Myometrial cell (primary cell): ENCODE measurements around the gene COPG1. TPM values are rescaled to one million over a fixed set of nuclear protein-coding genes. Genes with fewer than 3 reads are reported as not detected.

Source experiments
- total RNA-seq: library from RNA; depleted of rRNA; stranded (reverse); fragments of >200 nt; gene quantifications from 2 replicates; pipeline ENCODE4 v1.2.3, GENCODE V29; 2015

Gene COPG1, protein sequence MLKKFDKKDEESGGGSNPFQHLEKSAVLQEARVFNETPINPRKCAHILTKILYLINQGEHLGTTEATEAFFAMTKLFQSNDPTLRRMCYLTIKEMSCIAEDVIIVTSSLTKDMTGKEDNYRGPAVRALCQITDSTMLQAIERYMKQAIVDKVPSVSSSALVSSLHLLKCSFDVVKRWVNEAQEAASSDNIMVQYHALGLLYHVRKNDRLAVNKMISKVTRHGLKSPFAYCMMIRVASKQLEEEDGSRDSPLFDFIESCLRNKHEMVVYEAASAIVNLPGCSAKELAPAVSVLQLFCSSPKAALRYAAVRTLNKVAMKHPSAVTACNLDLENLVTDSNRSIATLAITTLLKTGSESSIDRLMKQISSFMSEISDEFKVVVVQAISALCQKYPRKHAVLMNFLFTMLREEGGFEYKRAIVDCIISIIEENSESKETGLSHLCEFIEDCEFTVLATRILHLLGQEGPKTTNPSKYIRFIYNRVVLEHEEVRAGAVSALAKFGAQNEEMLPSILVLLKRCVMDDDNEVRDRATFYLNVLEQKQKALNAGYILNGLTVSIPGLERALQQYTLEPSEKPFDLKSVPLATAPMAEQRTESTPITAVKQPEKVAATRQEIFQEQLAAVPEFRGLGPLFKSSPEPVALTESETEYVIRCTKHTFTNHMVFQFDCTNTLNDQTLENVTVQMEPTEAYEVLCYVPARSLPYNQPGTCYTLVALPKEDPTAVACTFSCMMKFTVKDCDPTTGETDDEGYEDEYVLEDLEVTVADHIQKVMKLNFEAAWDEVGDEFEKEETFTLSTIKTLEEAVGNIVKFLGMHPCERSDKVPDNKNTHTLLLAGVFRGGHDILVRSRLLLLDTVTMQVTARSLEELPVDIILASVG
- total RNA-seq, result 329 and 344 TPM in 2 replicates

DNA sequence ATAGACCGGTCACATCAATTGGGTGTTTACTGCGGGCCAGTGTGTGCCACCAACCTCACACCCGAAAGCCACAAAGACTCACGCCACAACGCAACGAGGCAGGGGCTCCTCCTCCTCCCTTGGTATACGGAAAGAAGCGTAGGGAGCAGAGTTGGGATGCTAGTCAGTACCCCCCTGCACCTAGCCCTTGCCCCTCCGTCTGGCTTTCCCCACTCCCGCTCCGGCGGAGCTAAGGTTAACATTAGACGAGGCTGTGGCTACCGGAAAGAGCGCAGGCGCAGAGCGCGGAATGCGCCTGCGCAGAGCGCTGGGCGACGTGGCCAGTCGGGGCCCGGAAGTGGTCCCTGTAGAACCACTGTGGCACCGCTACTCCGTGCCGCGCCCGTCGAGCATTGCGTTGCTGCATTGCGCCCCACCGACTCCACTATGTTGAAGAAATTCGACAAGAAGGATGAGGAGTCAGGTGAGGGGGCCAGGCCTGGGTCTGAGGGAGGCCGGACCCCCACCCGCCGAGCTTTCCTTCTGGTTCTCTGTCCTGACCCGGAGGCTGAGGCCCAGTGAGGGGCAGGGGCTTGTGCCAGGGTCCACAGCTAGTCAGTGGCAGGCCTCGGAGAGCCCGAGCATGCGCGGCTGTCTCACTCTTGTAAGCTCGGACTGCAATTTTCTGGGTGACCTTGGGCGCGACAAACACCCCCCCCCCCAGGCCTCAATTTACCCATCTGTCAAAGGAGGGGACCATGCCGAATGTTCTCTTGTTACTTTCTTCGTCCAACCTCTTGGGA is at the start of gene COPG1:
COPG1 (plus strand) TSS at position 323 of the 782 bp plus-strand sequence; CDS start at position 427, 104 bp downstream.

GRCh38 chr3:129278439-129278965 is 29.1 kb downstream of the COPG1 start, which contains the start of gene HMCES:
HMCES (plus strand) TSS chr3:129278870; CDS start chr3:129279733, 863 bp downstream.

Other genes starting within 250 kb of the COPG1 start
- not detected in 2 replicates for gene EFCC1, start 248.3 kb upstream of the COPG1 start, total RNA-seq
- not detected in 2 replicates for gene GP9, start 188.8 kb upstream of the COPG1 start, total RNA-seq
- gene RAB43, start 127.8 kb upstream of the COPG1 start, total RNA-seq, result 16.4 and 19.3 TPM in 2 replicates
- gene ISY1, start 88.5 kb upstream of the COPG1 start, total RNA-seq, result 32.0 and 50.9 TPM in 2 replicates
- 226 and 243 TPM in 2 replicates for gene CNBP, start 65.7 kb upstream of the COPG1 start, total RNA-seq
- gene HMCES, start 29.3 kb downstream of the COPG1 start, total RNA-seq, result 33.4 and 47.9 TPM in 2 replicates
- gene EFCAB12, start 179.0 kb downstream of the COPG1 start, total RNA-seq, result 0.35 TPM in 1 of 2 replicates, not detected in the other
- 16.1 and 20.4 TPM in 2 replicates for gene MBD4, start 190.3 kb downstream of the COPG1 start, total RNA-seq
- gene IFT122, start 190.6 kb downstream of the COPG1 start, total RNA-seq, result 19.9 and 32.1 TPM in 2 replicates